ENCODE measurements around the gene ZNF664.

- TF ChIP-seq, protein P1, sequence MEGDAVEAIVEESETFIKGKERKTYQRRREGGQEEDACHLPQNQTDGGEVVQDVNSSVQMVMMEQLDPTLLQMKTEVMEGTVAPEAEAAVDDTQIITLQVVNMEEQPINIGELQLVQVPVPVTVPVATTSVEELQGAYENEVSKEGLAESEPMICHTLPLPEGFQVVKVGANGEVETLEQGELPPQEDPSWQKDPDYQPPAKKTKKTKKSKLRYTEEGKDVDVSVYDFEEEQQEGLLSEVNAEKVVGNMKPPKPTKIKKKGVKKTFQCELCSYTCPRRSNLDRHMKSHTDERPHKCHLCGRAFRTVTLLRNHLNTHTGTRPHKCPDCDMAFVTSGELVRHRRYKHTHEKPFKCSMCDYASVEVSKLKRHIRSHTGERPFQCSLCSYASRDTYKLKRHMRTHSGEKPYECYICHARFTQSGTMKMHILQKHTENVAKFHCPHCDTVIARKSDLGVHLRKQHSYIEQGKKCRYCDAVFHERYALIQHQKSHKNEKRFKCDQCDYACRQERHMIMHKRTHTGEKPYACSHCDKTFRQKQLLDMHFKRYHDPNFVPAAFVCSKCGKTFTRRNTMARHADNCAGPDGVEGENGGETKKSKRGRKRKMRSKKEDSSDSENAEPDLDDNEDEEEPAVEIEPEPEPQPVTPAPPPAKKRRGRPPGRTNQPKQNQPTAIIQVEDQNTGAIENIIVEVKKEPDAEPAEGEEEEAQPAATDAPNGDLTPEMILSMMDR (conservative IDR thresholded peaks at IDR 0.05; ENCODE audit: low read length) = no peak
- TF ChIP-seq EZH2phosphoT487 (IDR thresholded peaks at IDR 0.05; ENCODE audit: borderline replicate concordance, low read depth, low read length) = no peak
These were observed 12.2 kb upstream of the ZNF664 start for GRCh38 chr12:123960856-123961255.
